ENCODE measurements around the gene MAPK9. TPM values are rescaled to one million over a fixed set of nuclear protein-coding genes. Genes with fewer than 3 reads are reported as not detected.

Gene MAPK9
- total and polyA plus RNA-seq, 9 of the 15 experiments (the other 6 are each of a cell fraction or from before 2014, with no cell fraction given) = 4.8 to 58.0 (median 29.9) TPM

GRCh38 chr5:180315762-180316212 is 23.9 kb upstream of the MAPK9 start (continued):
- TF ChIP-seq ARHGAP35 (IDR thresholded peaks at IDR 0.05; ENCODE audit: partially characterized antibody) (no peak), ZNF263 (CRISPR knock-in tag; IDR thresholded peaks at IDR 0.05; ENCODE audit: borderline replicate concordance) (peak; percentile 85), NBN (IDR thresholded peaks at IDR 0.05; ENCODE audit: low read depth) (no peak), ZNF766 (CRISPR knock-in tag; conservative IDR thresholded peaks at IDR 0.05) (no peak), CBX1 (IDR thresholded peaks at IDR 0.05; ENCODE audit: low read depth) (no peak), CXXC5 (CRISPR knock-in tag; IDR thresholded peaks at IDR 0.05) (no peak), TCFL5 (CRISPR knock-in tag; conservative IDR thresholded peaks at IDR 0.05) (no peak), FOXK1 (CRISPR knock-in tag; IDR thresholded peaks at IDR 0.05; ENCODE audit: borderline replicate concordance) (no peak), ATF4 (CRISPR knock-in tag; IDR thresholded peaks at IDR 0.05) (no peak), SP1 (CRISPR knock-in tag; IDR thresholded peaks at IDR 0.05) (no peak), RREB1 (CRISPR knock-in tag; IDR thresholded peaks at IDR 0.05) (no peak), JUND (IDR thresholded peaks at IDR 0.05; ENCODE audit: borderline replicate concordance, low read depth, low read length) (no peak), JUND (tag; IDR thresholded peaks at IDR 0.05; ENCODE audit: borderline replicate concordance, low read depth, low read length) (no peak), RAD21 (CRISPR knock-in tag; conservative IDR thresholded peaks at IDR 0.05 in 1 of 2, IDR thresholded peaks at IDR 0.05 in 1 of 2) (peak; percentile 40 to 72), NONO (IDR thresholded peaks at IDR 0.05; ENCODE audit: low read depth in 2 of 2, low read length in 1 of 2) (no peak), STAG1 (CRISPR knock-in tag; IDR thresholded peaks at IDR 0.05; ENCODE audit: borderline replicate concordance) (peak; percentile 25; the same call in 1 of the 2 replicates), RBM34 (IDR thresholded peaks at IDR 0.05; ENCODE audit: borderline replicate concordance, insufficient read depth, low read length) (no peak), SOX6 (IDR thresholded peaks at IDR 0.05) (no peak)
- TF ChIP-seq, protein P1, sequence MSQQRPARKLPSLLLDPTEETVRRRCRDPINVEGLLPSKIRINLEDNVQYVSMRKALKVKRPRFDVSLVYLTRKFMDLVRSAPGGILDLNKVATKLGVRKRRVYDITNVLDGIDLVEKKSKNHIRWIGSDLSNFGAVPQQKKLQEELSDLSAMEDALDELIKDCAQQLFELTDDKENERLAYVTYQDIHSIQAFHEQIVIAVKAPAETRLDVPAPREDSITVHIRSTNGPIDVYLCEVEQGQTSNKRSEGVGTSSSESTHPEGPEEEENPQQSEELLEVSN (IDR thresholded peaks at IDR 0.05; ENCODE audit: borderline replicate concordance in 1 of 2, extremely low read depth in 1 of 2, insufficient read depth in 1 of 2, insufficient read length in 1 of 2, low read depth in 1 of 2, low read length in 1 of 2, poor library complexity in 1 of 2, severe bottlenecking in 1 of 2) = peak in 1 of 2 experiments; percentile 15

Data from K562 (cell line).